Measurements from ENCODE around the gene SIK2.

SIK2 gene

GRCh38 chr11:111725621-111726020 lies 123.4 kb downstream of the SIK2 start:
- TF ChIP-seq CTCF (IDR thresholded peaks at IDR 0.05): no peak
- DNase-seq: no peak
- Mint-ChIP-seq H3K27ac (no peak overlapping the region), H3K4me1 (peaks cover 32% of the 10 kb centered on the region), H3K36me3 (ENCODE audit: low read depth) (peaks cover 43% of the 10 kb centered on the region), H3K9me3 (no peaks in the 10 kb centered on the region), H3K27me3 (ENCODE audit: low read depth, poor library complexity) (no peaks in the 10 kb centered on the region), H3K4me3 (no peak overlapping the region)

GRCh38 chr11:111726301-111726713 lies 124.1 kb downstream of the SIK2 start:
- Mint-ChIP-seq H3K4me1 (peaks cover 39% of the 10 kb centered on the region), H3K36me3 (ENCODE audit: low read depth) (peaks cover 40% of the 10 kb centered on the region), H3K9me3 (no peaks in the 10 kb centered on the region), H3K27ac (peak overlapping the region; percentile 38), H3K27me3 (ENCODE audit: low read depth, poor library complexity) (no peaks in the 10 kb centered on the region), H3K4me3 (no peak overlapping the region)
- no peak for DNase-seq
- TF ChIP-seq CTCF (IDR thresholded peaks at IDR 0.05): no peak

- no peaks in the 10 kb centered on the region for H3K9me3 Mint-ChIP-seq
- H3K4me1 Mint-ChIP-seq: peaks cover 47% of the 10 kb centered on the region
- TF ChIP-seq CTCF (IDR thresholded peaks at IDR 0.05): no peak
Measured at GRCh38 chr11:111727431-111727830, 125.2 kb downstream of the SIK2 start.

GRCh38 chr11:111729071-111729830 lies 127.0 kb downstream of the SIK2 start:
- Mint-ChIP-seq H3K27me3 (ENCODE audit: low read depth, poor library complexity) (no peaks in the 10 kb centered on the region), H3K4me1 (peaks cover 56% of the 10 kb centered on the region), H3K9me3 (no peaks in the 10 kb centered on the region), H3K4me3 (no peak overlapping the region), H3K36me3 (ENCODE audit: low read depth) (peaks cover 21% of the 10 kb centered on the region), H3K27ac (peak overlapping the region; percentile 74)
- TF ChIP-seq CTCF (IDR thresholded peaks at IDR 0.05): no peak
- no peak for DNase-seq

More at GRCh38 chr11:111727431-111727830, 125.2 kb downstream of the SIK2 start:
- no peaks in the 10 kb centered on the region for H3K27me3 Mint-ChIP-seq (ENCODE audit: low read depth, poor library complexity)
- H3K4me3 Mint-ChIP-seq: no peak overlapping the region
- peak overlapping the region; percentile 38 for H3K27ac Mint-ChIP-seq
- no peak for DNase-seq
- H3K36me3 Mint-ChIP-seq (ENCODE audit: low read depth): peaks cover 31% of the 10 kb centered on the region

- no peak for TF ChIP-seq CTCF (IDR thresholded peaks at IDR 0.05)
- Mint-ChIP-seq H3K9me3 (no peaks in the 10 kb centered on the region), H3K36me3 (ENCODE audit: low read depth) (peaks cover 18% of the 10 kb centered on the region), H3K4me1 (peaks cover 63% of the 10 kb centered on the region), H3K27ac (peak overlapping the region; percentile 74), H3K27me3 (ENCODE audit: low read depth, poor library complexity) (no peaks in the 10 kb centered on the region), H3K4me3 (no peak overlapping the region)
- no peak for DNase-seq
Measured at GRCh38 chr11:111729831-111730311, 127.6 kb downstream of the SIK2 start.
